ENCODE measurements around the gene RBM8A. TPM values are rescaled to one million over a fixed set of nuclear protein-coding genes. Genes with fewer than 3 reads are reported as not detected.
A peak's percentile ranks its signal among the peaks of the same experiment; 100 is the strongest.

RBM8A gene
- total RNA-seq, 4 donors from 2014 or later = 108 to 143 (median 124) TPM

- Histone ChIP-seq H3K4me3 (replicated peaks in 1 of 3) (peak within 1 kb of the TSS in 2 of 3 donors; percentile 33 to 42), H3K36me3 (no peaks in the 10 kb centered on the region), H3K27me3 (no peaks in the 10 kb centered on the region), H3K4me1 (peaks cover 3 to 9% of the 10 kb centered on the region in 2 donors), H3K27ac (no peak within 1 kb of the TSS), H3K9me3 (no peaks in the 10 kb centered on the region)
- DNase-seq = peak; percentile 88 to 91
- intact Hi-C loops (cut with DNase I) = no loop called here
- WGBS, 2 donors = 0 to 1% methylated on average over 4 to 21 of the region's 36 CpGs
- TF ChIP-seq CTCF (IDR thresholded peaks at IDR 0.05) (no peak), POLR2A (IDR thresholded peaks at IDR 0.05) (no peak)
These were observed 41.5 kb downstream of the RBM8A start, which contains the start of gene ANKRD35 for GRCh38 chr1:145885738-145886287. Gene ANKRD35, minus strand, starts transcription at chr1:145885866. Its CDS starts 108 bp downstream, at chr1:145885758.

GRCh38 chr1:145884675-145885074 is 42.6 kb downstream of the RBM8A start:
- Histone ChIP-seq H3K9me3 (no peaks in the 10 kb centered on the region), H3K4me1 (peaks cover 3 to 6% of the 10 kb centered on the region in 2 donors), H3K27me3 (no peaks in the 10 kb centered on the region), H3K27ac (no peak overlapping the region), H3K36me3 (no peaks in the 10 kb centered on the region), H3K4me3 (replicated peaks in 1 of 3) (no peak overlapping the region)
- no peak for DNase-seq
- WGBS, 2 donors = 91 to 97% methylated on average over 1 of the region's 1 CpG
- no peak for TF ChIP-seq POLR2A (IDR thresholded peaks at IDR 0.05)
- no peak for TF ChIP-seq CTCF (IDR thresholded peaks at IDR 0.05)
- intact Hi-C loops (cut with DNase I) = no loop called here

GRCh38 chr1:145879775-145880174 is 47.5 kb downstream of the RBM8A start:
- H3K4me3 ChIP-seq (replicated peaks in 1 of 3) = no peak overlapping the region
- intact Hi-C loops (cut with DNase I) = no loop called here
- no peak overlapping the region for H3K27ac ChIP-seq
- no peaks in the 10 kb centered on the region for H3K27me3 ChIP-seq
- 56 to 62% methylated on average over 5 of the region's 5 CpGs for WGBS, 2 donors
- no peaks in the 10 kb centered on the region for H3K36me3 ChIP-seq
- no peaks in the 10 kb centered on the region for H3K9me3 ChIP-seq
- TF ChIP-seq POLR2A (IDR thresholded peaks at IDR 0.05) (no peak), CTCF (IDR thresholded peaks at IDR 0.05) (no peak)
- no peak for DNase-seq
- no peaks in the 10 kb centered on the region for H3K4me1 ChIP-seq

GRCh38 chr1:145878724-145879123 is 48.6 kb downstream of the RBM8A start:
- H3K27ac ChIP-seq = no peak overlapping the region
- H3K9me3 ChIP-seq = no peaks in the 10 kb centered on the region
- H3K27me3 ChIP-seq = no peaks in the 10 kb centered on the region
- no peak overlapping the region for H3K4me3 ChIP-seq (replicated peaks in 1 of 3)
- TF ChIP-seq POLR2A (IDR thresholded peaks at IDR 0.05) (no peak), CTCF (IDR thresholded peaks at IDR 0.05) (no peak)
- H3K4me1 ChIP-seq = no peaks in the 10 kb centered on the region
- H3K36me3 ChIP-seq = no peaks in the 10 kb centered on the region
- no peak for DNase-seq
- intact Hi-C loops (cut with DNase I) = no loop called here
- 88 to 92% methylated on average over 2 of the region's 2 CpGs for WGBS, 2 donors

GRCh38 chr1:145877923-145878486 is 49.3 kb downstream of the RBM8A start:
- 81 to 83% methylated on average over 7 of the region's 7 CpGs for WGBS, 2 donors
- H3K4me3 ChIP-seq (replicated peaks in 1 of 3) = no peak overlapping the region
- intact Hi-C loops (cut with DNase I) = no loop called here

More at GRCh38 chr1:145877923-145878486, 49.3 kb downstream of the RBM8A start:
- Histone ChIP-seq H3K9me3 (no peaks in the 10 kb centered on the region), H3K4me1 (no peaks in the 10 kb centered on the region), H3K36me3 (no peaks in the 10 kb centered on the region), H3K27ac (no peak overlapping the region), H3K27me3 (no peaks in the 10 kb centered on the region)
- no peak for TF ChIP-seq CTCF (IDR thresholded peaks at IDR 0.05)
- no peak for TF ChIP-seq POLR2A (IDR thresholded peaks at IDR 0.05)
- DNase-seq = no peak

Measured in thyroid gland (tissue), 4 donors.